NCI-H82 (cell line): ENCODE data around the gene KDM8.
A peak's percentile ranks its signal among the peaks of the same experiment; 100 is the strongest.

Experiments used
- DNase-seq: peaks from one replicate; lab custom pipeline; 2025; lab: John Stamatoyannopoulos, UW

KDM8 gene

DNA sequence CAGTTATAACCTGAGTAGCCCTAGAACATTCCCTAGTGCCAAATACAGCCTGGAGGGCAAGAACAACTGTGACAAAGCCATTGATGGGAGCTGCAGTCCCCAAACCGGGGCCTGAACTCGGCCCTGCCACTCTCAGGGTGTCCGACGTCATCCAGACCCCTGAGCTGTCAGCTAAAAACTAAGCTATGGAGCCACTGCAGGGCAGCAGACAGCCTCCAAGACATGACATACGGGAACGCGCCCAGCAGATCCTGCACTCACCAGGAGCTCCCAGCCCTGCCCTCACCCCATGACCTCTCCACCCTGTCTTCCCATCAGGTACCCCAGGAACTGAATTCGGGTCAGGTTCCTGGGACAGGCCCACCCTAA lies 28.4 kb downstream of the KDM8 start:
- DNase-seq: no peak

DNA sequence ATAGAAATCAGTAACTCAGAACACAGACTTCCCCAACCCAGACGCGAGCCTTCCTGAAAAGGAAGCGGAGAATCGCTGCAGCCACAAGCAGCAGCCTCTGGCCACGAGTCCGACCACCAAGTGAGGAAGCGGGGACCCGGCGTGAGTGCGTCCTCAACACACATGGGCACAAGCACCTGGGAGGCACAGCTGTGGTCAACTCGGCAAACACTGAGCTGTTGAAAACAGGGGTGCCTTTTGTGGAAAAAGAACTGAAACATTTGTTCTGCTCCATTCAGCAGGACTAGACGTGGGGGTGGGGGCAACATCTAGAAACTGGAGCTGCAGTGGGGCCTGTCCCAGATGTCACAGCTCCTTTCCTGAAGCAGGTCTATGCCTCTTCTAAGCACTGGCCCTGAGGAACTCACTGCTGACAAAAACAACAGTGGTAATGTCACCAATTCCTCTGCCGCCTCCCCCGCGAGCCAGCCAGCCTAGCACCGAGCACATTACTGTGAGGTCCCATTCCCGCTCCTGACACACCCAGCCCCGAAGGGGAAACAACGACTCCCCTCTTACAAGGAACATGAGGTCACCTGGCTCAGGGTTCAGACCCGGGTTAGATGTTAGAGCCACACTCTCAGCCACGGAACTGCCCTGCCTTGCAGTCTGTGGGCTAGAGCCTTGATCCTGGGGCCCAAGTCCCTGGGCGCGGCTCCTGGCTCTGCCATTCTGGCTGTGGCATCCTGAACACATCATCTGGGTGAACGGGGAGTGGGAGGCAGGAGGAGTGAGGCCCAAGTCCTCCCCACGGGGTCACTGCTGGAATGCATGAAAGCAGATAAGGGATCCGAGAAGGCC lies 29.0 kb downstream of the KDM8 start:
- DNase-seq: no peak

DNA sequence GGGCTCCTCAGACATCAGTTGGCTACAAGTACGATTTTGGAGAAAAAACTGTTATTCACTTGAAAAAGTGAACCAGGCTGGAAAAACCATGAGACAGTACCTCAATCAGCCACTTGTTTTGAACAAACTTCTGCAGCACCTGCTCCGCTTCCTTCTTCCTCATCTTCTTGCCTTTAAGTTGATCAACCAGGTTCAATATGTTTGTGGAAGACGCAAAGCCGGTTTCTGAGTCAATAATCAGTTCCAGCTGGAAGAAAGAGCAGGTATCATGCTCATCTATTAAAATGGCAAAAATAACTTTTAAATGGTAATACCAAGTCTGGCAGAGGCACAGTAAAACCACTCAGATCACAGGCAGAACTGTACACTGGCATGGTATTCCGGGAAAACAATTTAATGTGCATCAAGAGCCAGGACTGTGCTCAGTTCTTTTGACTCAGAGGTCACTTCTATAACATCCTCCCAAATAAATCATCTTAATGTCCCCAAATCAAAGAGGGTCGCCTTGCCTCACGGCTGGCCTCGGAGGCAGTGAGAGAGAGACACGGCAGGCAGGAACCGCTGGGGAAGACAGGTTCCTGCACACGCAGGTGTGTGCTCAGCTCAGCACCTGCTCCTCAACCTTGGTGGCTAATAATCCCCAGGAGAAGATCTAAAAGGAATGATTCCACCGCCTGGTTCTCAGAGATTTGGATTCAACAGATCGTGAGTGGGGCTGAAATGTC lies 29.7 kb downstream of the KDM8 start:
- no peak for DNase-seq

DNA sequence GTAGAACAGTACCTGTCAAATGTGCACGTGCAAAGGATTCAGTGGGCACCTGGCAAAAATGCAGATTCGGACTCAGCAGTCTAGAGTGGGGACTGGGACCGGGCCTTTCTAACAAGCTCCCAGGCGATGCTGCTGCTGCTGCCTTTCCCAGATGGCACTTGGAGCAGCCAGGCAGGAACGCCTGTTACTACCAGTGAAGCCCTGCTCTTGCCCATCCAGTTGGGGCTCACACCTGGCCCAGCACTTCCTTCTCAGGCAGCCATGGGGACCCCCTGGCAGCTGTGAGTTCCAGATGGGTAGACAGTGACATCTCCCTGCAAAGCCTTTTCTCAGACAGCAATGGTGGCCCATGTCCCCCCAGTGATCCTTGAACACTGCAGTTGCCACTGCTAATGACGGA lies 30.4 kb downstream of the KDM8 start:
- DNase-seq: no peak

DNA sequence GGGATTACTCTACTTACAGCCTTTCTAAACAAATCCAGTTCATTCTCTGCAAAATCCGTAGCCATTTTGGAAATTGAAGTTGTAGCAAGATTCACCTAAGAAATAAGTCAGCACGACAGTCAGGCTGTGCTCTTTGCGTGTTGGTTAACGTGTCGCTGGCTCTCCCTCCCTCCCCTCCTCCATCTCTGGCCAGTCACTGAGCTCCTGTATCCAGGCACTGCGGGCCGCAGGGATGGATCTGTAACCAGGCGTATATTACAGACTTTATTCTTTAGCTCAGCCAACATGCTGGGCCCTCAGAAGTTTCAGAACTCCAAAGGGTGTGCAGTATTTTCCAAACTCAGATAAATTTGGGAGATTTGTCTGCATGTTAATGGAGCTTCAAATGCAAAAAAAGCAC lies 30.8 kb downstream of the KDM8 start:
- no peak for DNase-seq

DNA sequence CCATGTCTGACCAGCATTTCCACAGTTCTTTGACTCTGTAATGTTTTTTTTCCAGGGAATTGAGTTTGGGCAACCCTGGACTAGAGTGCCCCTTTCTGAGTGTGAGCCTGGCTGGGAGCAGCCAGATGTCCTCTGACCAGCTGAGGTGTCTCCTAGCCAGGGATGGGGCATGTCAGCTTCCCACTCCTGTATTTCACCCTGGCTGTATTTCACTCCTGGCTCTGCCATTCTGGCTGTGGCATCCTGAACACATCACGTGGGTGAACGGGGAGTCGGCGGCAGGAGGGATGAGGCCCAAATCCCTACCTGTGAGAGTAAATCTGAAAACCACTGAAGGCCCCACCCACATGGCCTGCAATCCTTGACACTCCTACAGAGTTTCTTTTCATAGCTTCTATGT lies 31.3 kb downstream of the KDM8 start:
- no peak for DNase-seq

DNA sequence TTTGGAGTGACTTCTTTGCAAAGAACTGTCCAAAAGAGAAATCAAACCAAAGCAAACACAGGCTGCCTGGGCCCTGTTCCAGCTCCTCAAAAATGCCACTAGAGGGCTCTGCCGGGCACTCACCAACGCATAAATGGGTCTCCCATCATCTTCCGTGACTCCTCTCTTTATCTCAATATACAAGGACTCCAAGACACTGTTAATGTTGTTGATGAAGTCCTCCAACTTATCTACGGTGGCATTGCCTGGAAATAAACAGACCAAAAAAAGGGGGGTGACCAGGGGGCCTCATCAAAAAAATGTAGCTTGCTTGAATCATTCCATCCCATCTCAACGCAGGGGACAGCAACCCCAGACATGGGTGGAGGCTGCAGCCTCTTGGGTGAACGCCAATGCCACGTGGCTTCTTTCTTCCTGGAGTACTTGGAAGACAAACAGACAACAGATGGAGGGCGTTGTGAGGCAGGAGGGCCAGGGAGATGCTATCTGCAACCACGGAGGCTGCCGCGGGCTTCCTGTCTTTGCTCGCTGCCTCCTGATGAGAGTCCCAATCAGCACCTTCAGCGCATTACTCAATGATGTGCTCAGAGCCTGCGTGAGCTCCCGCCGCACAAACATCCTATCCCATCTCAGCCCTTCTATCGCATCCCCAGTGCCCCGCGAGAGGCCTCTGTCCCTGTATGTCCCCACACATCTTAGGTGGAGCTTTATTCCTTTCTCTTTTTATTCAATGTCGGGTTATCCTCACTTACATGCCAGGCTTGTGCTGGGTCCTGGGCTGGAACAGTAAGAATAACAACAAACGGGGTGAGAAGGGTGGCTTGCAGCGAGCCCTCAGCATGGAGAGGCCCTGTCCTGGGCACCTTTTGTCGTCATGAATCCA lies 32.0 kb downstream of the KDM8 start:
- peak; percentile 70 for DNase-seq

DNA sequence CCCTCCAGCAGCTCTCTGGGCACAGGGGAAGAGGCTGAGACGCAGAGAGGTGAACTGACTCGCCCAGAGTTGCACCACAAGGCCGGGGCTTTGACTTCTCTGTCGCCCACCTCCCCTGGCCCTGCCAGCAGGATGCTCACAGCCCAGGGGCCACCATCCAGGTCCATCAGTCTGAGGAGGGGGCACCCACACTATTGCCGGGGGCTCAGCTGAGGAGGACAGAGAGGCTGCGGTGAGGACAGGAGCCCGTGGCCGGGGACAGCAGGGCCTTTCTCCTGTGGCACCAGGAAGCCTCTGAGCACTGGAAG lies 32.6 kb downstream of the KDM8 start:
- no peak for DNase-seq

DNA sequence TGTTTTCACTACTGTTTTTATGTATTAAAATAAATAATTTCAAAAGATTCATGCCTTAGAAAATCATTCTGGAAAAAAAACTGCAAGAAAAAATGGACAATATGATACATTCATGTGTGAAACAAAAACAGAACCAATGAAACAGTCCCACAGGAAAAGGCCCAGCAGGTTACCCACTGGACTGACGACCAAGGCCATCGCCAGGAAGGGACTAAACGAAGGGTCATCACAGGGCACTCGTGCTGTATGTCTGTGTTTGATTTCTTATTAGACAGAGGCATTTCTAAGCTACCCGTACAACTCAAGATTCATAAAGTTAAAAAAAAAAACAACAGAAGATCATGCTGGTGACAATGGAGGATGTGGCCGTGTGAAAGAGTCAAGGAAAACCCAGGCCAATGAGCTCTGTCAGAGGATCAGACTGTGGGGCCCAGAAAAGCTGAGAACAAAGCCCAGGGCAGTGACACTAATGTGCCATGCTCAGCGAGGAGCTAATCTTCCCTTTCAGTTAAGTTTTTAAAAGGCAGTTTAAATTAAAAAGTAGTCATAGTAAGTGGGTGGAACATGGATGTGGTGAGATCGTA lies 33.4 kb downstream of the KDM8 start:
- no peak for DNase-seq

DNA sequence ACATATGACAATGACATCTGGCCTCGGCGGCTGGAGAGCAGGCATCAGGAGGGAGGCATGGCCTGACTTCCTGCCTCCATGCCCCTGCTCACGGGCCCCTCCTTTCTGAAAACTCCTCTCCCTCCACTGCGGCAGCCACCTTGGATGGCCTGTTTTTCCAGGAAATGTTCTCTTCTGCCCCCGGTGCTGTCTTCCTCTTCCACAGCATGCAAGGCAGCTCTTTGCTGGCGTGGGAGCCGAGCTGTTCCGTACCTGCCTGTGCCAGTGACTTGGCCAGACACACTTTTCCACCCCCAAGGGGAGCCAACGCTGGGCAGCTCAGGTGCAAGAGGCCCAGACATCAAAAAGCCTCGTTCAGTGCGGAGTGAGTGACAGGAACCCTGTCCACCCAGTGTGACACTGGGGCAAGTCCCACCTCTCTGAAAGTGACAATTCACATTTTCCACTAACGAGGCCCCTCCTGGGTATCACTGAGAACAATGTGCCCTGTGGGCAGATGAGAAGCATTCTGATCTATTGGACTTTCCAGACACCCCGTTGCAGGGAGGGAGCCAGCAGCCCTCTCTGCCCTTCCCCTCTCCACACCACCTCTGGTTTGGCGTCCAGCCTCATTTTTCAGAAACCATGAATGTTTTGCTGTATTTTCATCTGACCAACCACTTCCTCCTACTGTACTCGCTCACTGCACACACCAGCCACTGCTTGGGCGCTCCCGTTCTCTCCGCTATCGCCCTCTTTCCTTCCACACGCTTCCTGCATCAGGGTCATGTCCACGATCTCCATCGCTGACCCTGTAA lies 34.1 kb downstream of the KDM8 start:
- DNase-seq: no peak

DNA sequence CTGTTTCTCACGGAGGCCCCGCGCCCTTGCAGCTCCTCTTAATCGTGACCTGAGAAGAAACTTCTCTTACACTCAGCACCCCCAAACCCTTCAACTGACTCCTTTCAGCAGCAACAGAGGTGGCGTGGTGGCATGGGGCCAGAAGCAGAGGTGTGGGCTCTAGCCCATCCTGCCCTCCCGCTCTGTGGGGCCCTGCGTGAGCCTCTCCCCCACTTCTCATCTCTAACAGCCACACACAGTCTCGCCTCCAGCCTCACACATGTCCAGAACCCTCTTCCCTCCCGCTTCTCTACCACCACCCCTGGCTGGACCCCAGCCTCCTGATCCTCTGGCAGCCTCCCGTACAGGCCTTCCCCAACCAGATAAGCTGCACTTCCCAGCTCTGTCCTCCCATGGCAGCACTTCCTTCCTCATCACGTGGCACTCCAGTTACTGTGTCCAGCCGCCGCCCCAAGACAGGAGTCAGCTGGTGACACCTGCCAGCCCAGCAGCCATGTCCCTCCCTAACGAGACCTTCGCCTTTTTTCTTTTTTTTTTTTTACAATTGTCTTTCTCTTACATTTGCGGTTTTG lies 34.8 kb downstream of the KDM8 start:
- DNase-seq: no peak

DNA sequence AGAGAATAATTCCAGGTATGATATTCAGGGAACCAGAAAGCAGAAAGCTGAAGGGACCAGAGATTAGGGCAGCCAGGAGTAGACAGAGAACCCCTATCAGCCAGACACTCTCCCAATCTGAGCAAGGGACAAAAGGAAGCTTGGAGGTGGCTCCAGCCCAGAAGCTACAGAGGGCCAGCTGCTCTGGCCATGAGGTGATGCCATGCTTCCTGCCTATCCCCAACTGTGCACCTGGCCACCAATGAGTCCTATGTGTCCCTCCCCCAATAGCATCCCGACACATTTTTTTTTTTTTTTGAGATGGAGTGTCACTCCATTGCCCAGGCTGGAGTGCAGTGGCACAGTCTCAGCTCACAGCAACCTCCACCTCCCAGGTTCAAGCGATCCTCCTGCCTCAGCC lies 35.3 kb downstream of the KDM8 start:
- DNase-seq: no peak

DNA sequence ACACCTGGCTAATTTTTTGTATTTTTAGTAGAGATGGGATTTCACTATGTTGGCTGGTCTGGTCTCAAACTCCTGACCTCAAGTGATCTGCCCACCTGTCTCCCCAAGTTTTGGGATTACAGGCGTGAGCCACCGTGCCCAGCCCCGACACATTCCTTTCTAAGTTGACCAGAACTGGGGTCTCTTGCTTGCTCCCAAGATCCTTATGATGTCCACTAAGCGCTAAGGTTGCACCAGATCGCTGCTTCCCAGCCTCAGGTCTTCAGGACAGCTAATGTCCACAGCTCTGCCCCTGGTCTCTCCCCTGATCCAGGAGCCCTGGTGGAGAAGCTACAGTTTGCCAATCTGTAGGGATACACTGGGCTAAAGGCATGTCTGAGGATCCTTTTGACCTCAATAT lies 35.7 kb downstream of the KDM8 start:
- DNase-seq: no peak

DNA sequence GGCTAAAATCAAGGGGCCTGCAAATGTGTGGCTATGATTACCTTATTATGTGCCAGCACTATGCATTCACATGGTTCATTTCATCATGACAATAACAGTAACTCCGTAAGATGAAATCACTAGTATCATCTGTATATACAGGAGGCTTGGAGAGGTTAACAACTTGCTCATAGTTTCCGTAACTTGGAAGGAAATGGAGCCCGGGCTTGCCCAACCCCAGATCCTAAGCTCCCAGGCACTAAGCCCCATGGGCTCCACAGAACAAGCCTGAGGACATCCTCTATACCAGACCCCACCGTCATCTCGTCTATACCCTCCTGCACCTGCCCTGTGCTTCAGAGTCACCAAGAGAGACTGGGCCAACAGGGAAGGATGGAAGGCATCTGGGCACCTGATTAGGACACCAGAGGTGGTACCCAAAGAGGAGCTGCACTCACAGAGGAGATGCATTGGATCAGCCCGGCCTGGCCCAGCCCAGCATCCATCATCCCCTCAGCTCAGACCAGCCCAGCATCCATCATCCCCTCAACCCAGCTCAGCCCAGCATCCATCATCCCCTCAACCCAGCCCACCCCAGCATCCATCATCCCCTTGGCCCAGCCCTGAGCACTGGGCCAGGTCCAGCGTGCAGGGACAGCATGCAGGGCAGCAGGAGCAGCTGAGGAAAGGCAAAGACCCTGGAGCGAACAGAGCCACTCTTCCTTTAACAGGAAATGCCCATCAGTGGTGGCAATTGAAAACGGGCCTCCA lies 36.8 kb downstream of the KDM8 start:
- no peak for DNase-seq

DNA sequence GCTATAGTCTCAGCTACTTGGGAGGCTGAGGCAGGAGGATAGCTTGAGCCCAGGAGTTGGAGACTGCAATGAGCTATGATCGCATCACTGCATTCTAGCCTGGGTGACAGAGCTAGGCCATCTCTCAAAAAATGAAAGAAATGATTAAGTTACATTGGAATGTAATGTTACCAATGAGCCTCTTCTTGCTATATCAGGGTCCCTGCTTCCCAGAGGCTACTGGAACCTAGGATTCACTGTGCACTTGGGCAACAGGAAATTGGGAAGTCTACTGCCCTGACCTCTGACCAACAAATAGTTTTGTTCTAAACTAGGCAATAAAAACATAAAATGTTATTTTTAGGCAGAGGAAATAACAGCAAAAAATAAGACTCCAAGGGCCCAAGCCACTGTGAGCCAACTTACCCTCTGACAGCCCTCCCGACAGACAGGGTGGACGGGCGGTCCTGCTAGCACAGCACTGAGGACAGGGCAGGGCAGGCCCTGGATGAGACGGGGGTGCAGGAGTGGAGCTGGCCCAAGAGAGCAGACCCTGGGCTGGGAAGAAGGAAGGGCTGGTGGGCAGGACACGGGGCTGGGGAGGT lies 37.7 kb downstream of the KDM8 start:
- DNase-seq: no peak

DNA sequence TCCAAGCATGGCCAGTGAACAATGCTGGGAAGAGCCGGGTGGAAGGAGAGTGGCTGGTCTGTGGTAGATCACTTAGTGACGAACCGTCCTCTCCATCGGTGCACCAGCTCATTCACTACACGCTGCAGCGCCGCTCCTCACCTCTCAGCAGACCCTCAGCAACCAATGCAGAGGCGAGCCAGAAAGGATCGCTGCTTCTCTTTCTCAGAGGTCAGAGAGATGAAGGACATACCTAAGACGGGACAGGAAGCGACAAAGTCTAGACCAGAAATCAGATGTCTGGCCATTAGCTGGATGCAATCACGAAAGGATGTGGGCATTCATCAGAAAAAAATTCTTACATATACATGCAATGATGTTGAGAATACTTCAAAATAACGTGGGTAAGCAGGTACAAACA lies 38.3 kb downstream of the KDM8 start:
- no peak for DNase-seq

DNA sequence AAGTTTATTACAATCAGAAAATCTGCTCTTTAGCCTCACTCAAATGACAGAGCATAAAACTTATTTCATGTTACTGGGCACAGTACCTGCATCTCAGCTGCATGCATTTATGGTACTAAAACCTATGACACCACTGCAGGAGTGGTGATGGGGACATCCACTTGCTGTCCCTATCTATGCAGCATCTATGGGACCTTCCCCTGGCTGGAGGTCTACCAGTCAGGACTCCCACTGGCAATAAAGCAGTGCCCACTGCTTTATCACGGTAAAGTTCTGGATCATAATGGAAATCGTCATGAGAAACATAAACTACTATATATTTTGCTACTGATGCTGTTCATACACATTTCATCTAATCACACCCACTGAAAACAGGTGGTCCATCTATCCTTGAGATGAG lies 39.1 kb downstream of the KDM8 start:
- DNase-seq: no peak

DNA sequence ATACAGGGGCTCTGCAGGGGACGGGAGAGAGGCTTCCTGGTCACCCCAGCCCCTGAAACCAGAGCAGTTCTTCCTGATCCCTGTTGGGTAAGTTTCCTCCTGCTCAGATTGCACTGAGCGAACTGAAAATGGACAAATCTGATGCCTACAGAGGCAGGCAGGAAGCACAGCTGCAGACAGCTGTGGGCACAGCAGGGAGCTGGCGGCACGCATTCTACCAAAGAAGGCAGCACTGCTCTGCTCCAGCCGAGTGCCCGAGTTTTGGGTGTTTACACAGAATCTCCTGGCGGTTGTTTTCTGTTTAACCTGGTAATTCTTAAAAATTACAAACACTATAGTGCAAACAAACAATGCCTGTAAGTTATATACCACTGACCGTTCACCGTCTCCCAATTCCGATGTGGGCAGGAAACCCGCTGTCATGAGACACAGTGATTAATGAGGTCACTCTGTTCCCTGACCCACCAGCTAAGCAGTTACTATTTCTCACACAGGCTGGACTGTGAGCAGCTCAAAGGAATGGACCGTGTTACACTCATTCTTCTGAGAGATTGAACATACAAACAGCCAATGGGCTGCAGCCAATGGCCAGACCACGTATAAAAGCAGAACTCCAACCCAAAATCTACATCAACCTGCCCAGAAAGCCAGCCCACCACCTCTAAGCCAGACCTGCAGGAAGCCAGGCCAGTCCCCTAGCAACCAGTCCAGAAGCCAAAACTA lies 39.7 kb downstream of the KDM8 start:
- DNase-seq: no peak

DNA sequence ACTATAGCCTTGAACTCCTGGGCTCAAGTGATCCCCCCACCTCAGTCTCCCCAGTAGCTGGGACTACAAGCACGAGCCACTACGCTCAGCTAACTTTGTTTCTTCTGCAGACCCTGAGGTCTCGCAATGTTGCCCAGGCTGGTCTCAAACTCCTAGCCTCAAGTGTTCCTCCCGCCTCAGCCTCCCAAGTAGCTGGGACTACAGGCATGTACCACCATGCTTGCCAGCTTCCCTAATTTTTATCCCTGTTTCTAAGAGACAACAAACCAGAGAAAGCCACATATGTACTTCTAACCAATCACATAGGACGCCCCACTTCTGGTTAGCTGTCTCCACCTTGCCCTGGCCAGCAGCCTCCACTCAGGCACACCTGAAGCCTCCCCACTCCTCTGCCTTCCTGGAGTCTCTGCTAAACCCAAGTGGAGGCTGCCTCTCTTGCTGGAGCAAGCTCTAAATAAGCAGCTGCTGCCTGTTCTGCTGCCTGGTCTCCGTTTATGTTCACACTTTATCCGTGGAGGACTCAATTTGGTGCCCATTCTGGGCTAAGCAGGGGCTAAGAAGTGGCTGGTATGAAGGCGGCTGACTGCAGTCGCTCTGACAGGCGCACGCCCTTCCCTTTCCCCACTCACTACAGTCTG lies 40.5 kb downstream of the KDM8 start:
- no peak for DNase-seq
